K562 (cell line): ENCODE measurements around the gene C3AR1.

Experiments used
- CHD2 ChIP-seq: IDR thresholded peaks from 2 replicates; pipeline ENCODE4 v1.6.1; 2011; ENCODE audit warnings: low read depth, low read length
- POLR2AphosphoS5 ChIP-seq: IDR thresholded peaks from 2 replicates; pipeline ENCODE4 v1.6.1; 2011; ENCODE audit warnings: mild to moderate bottlenecking, low read depth, low read length, moderate library complexity; ENCODE audit not compliant: control insufficient read depth, insufficient read depth
- SMARCC2 ChIP-seq: fragments of 450-650 bp; IDR thresholded peaks from 2 replicates; pipeline ENCODE4 v1.6.1; 2017; ENCODE audit warnings: antibody characterized with exemption, moderate library complexity, mild to moderate bottlenecking, low read depth
- ZC3H4 ChIP-seq: sonication (generic); formaldehyde crosslinking; IDR thresholded peaks from 2 replicates; pipeline ENCODE4 v1.9.0; 2021; ENCODE audit warnings: missing genetic modification reagents, borderline replicate concordance
- ZFP36 ChIP-seq: fragments of 150-350 bp; IDR thresholded peaks from 2 replicates; pipeline ENCODE4 v1.6.1; 2018; ENCODE audit warnings: low read length, low read depth; ENCODE audit not compliant: partially characterized antibody
- ZNF274 ChIP-seq: IDR thresholded peaks from 2 replicates; pipeline ENCODE4 v1.6.1; 2011; ENCODE audit warnings: low read depth, mild to moderate bottlenecking, low read length, moderate library complexity, borderline replicate concordance
- ZSCAN32 ChIP-seq: fragments of 450-650 bp; formaldehyde crosslinking; IDR thresholded peaks from 2 replicates; pipeline ENCODE4 v1.4.0; 2020; ENCODE audit warnings: mild to moderate bottlenecking, moderate library complexity
- TF ChIP-seq, protein P1 (sequence below): sonication (generic); formaldehyde crosslinking; IDR thresholded peaks from 2 replicates; pipeline ENCODE4 v1.9.0; 2022; ENCODE audit warnings: mild to moderate bottlenecking, missing genetic modification reagents
- TF ChIP-seq, protein P2 (sequence below), 3 experiments: IDR thresholded peaks in 2 of 3; conservative IDR thresholded peaks in 1 of 3; 2 replicates each; pipeline ENCODE4 v1.5.1; 2011 to 2012; ENCODE audit warnings: low read length in 3 of 3, mild to moderate bottlenecking in 3 of 3, control low read depth in 2 of 3, improper control_type of control experiment in 1 of 3, inconsistent platforms in 1 of 3, low read depth in 1 of 3, mixed read lengths in 1 of 3, moderate library complexity in 1 of 3; ENCODE audit not compliant: insufficient read depth in 2 of 3

DNA sequence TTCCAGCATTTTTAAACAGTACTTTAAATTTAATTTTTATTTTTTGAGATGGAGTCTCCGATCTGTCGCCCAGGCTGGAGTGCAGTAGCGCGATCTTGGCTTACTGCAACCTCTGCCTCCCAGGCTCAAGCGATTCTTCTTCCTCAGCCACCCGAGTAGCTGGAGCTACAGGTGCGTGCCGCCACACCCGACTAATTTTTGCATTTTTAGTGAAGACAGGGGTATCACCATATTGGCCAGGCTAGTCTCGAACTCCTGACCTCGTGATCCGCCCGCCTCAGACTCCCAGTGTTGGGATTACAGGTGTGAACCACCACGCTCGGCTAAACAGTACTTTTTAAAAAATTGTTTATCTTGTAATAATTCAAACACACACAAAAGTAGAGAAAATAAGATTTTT is 37.9 kb downstream of the C3AR1 start:
- TF ChIP-seq, protein P1, sequence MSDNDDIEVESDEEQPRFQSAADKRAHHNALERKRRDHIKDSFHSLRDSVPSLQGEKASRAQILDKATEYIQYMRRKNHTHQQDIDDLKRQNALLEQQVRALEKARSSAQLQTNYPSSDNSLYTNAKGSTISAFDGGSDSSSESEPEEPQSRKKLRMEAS (CRISPR knock-in tag): no peak
- no peak for TF ChIP-seq ZNF274
- TF ChIP-seq, protein P2, sequence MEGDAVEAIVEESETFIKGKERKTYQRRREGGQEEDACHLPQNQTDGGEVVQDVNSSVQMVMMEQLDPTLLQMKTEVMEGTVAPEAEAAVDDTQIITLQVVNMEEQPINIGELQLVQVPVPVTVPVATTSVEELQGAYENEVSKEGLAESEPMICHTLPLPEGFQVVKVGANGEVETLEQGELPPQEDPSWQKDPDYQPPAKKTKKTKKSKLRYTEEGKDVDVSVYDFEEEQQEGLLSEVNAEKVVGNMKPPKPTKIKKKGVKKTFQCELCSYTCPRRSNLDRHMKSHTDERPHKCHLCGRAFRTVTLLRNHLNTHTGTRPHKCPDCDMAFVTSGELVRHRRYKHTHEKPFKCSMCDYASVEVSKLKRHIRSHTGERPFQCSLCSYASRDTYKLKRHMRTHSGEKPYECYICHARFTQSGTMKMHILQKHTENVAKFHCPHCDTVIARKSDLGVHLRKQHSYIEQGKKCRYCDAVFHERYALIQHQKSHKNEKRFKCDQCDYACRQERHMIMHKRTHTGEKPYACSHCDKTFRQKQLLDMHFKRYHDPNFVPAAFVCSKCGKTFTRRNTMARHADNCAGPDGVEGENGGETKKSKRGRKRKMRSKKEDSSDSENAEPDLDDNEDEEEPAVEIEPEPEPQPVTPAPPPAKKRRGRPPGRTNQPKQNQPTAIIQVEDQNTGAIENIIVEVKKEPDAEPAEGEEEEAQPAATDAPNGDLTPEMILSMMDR (IDR thresholded peaks at IDR 0.05 in 2 of 3, conservative IDR thresholded peaks at IDR 0.05 in 1 of 3; ENCODE audit: insufficient read depth in 2 of 3, low read depth in 1 of 3, low read length in 3 of 3): no peak
- TF ChIP-seq POLR2AphosphoS5: no peak
- no peak for TF ChIP-seq ZSCAN32 (CRISPR knock-in tag)
- TF ChIP-seq ZC3H4: no peak
- TF ChIP-seq CHD2: no peak
- TF ChIP-seq SMARCC2: no peak
- no peak for TF ChIP-seq ZFP36
